GM18867 (cell line): ENCODE data around the gene VAC14.

ENCODE experiments used
- ATAC-seq: cut with Tn5 transposase; IDR thresholded peaks from one replicate; pipeline ENCODE4 v1.9.1; 2021; ENCODE audit warnings: mild to moderate bottlenecking, moderate library complexity; ENCODE audit not compliant: unreplicated experiment

Gene VAC14

DNA sequence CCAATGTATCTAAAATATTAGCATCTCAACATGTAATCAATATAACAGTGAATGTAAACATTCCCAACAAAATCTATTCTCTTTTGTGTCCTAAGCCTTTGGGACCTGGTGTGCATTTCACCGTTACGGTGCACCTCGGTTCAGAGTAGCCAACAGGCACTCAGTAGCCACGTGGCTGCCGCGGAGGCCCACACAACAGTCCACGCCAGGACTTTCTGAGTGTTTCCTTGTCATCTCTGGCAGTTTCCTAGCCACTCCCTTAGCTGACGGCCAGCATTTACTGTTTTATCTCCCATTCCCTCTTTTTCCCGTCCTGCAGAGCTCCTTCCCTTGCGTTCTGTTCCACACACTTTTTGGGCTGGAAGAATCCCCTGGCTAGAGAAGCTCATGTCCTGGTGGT, 36.3 kb downstream of the VAC14 start:
- ATAC-seq, result no peak

GRCh38 chr16:70760221-70760620, 40.7 kb downstream of the VAC14 start:
- ATAC-seq, result no peak

- ATAC-seq, result no peak
Measured at GRCh38 chr16:70759666-70760065, 41.3 kb downstream of the VAC14 start.

DNA sequence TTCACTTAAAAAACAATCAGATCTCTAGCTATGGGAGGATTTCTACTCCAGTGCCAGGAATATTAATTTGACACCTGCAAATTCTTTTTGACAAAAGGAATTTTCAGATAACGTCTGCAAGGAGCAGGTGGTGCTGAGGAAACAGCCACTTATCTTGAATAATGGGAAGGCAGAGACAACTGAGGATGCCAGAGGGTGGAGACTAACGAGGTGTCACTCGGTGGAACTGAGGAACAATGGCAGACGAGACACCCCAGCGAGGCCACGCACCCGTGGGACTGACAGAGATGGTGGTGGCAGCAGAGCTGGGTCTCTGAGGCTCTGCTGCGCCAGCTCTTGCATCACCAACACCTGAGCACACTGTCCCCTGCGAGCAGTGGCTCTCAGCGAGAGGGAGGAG, 42.2 kb downstream of the VAC14 start:
- no peak for ATAC-seq

GRCh38 chr16:70757183-70757582, 43.8 kb downstream of the VAC14 start:
- ATAC-seq, result no peak

DNA sequence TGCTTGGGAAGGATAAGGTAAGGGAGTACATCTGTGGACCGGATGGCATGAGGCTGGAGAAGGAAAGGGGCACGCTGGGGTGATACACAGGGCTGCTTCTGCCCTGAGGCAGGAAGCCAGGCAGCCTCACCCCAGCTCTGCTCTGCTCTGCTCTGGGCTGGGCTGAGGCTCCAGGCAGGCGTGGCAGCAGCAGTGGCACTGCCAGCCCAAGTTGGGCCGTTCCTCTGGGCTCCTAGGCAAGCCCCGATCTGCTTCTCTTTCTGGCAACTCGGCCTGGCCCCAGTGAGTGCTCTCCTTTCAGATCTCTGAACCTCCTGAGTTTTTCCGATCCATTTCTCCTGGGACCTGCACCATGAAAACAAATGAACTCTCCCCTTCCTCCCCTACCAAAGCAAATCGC, 44.9 kb downstream of the VAC14 start:
- ATAC-seq, result no peak

DNA sequence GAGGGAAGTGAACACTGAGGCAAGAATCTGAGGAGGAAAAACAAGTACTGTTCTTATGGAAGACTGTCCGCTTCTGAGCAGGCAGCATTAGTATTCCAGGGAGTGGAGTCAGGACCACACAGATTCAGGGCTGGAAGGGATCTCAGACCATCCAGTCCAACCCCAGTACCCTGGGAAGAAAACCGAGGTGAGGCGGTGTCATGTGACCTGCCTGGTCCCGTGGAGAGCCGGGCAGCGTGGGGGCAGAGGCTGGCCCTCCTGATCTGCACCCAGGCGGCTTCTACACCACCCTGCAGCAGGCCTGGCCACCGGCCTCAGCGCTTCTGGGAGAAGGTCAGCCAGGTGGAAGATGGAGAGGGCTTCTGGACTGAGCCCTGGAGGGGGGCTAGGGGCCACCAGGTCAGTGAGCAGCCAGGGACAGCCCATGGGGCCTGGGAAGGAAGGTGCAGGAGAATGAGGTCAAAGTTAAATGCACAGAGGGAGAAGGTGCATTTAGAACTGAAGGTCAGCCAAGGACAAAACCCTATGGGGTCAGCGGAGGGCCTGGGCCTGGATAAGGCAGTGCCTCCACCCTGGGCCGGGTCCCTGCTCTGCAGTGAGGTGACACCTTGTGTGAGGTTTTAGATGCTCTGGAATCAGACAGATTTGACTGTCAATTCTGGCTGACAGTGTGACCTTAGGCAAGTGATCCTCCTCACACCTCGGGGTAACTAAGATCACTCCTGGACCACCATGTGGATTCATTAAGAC, 45.9 kb downstream of the VAC14 start:
- no peak for ATAC-seq

GRCh38 chr16:70754371-70754770, 46.6 kb downstream of the VAC14 start:
- no peak for ATAC-seq

DNA sequence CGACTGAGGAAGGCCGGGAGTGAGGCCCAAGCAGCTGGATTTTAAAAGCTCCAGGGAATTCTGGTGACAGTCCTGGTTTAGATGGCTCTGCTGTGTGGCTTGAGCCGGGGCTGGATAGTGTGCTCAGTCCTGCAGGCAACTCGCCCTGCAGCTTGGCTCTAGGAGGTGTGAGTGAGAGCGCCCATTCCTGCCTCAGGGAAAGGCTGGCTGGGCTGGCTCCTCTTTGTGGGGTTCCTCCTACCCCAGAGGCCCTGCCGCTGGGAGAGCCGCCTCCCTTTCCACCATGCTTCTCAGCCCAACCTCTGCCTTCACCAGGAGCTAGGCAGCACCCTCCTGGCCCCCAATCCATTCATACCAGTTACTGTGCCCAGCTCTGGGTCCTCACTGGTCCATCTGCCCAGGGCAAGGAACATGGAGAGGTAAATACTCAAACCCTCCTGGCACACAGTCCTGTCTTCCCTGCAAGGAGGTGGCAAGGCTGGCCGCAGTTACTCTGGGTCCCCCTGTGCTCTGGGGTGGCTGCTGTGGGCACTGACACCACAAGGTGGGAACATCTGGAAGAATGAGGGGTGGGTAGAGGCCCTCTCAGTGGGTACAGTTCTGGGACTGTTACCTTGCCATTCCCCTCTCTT, 47.1 kb downstream of the VAC14 start:
- ATAC-seq, result no peak

DNA sequence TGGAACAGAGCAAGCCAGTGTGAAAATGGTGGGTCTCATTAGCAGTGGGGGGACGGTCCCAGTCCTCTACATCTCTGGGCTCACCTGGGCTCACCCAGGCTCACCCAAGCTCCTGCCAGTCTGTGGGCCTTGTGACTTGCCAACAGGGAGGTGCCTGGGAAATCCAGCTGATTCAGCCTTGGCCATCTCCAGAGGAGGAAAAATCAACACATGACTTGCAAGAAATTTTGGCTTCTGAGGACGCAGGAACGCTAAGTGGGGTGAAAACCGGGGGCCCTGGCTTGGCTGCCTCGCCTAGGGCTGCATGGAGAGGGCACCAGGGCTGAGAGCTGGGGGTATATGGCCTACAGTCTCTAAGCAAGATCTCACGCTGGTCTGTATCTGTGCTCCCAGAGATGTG, 47.7 kb downstream of the VAC14 start:
- ATAC-seq, result no peak

DNA sequence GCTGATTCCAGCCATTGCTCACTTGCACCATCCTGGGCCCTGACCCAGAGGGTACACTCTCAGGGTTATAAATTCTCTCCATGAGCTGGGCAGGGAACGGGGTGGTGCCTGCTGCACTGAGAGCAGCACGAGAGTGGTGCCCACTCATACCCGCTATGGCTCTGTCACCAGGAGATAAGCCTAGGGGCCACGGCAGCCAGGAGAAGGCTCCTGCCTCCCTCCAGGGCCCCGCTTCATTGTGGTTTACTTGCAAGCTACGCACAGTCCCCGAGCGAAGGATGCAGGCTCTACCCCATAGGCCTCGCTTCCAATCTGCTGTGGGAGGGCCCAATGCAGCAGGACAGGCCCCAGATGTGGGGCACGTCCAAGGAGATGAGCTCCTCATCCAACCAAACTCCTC, 48.5 kb downstream of the VAC14 start:
- no peak for ATAC-seq

DNA sequence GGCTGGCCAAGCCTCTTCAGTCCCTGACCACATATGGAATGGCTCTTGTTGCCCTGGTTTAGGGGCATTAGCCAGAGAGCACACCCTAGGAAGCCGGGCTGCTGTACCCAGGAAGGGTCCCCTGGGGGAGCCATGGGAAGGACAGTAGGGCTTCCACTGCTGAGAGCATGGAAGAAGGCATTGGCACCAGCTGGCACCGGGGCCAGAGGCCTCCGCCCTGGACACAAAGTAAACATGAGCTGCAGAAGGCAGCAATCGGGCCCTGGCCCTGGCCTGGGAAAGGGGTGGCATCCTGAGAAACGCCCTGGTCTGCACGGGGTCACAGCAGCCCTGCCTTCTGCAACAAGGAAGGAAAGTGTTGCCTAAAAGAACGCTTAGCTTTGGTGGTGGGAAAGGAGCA, 49.4 kb downstream of the VAC14 start:
- ATAC-seq, result no peak

DNA sequence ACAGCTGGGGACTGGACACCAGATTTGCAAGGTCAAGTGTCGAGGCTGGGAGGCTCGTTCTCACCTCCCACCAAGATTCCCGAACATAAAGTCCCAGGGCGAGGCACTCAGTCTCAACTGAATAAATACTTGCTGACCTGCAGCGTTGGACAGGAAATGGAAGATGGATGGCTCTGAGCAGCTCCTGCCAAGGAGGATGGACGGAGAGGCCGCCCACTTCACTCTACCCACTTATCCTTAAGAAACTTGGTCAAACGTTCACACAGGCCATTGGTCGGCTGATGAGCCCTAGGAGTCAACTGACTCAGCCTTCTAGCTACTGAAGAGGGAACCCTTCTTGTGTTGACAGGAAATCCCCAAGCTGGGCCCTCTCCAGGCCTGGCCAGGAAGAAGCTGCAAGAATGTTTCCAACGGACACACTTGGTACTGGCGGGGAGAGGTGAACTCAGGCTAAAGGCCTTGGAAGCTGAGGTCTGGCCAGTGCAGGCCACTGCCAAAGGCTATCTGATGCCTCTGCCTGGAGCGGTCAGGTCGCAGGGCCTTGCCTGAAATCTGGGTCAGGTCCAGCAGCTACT, 50.0 kb downstream of the VAC14 start:
- ATAC-seq, result no peak

DNA sequence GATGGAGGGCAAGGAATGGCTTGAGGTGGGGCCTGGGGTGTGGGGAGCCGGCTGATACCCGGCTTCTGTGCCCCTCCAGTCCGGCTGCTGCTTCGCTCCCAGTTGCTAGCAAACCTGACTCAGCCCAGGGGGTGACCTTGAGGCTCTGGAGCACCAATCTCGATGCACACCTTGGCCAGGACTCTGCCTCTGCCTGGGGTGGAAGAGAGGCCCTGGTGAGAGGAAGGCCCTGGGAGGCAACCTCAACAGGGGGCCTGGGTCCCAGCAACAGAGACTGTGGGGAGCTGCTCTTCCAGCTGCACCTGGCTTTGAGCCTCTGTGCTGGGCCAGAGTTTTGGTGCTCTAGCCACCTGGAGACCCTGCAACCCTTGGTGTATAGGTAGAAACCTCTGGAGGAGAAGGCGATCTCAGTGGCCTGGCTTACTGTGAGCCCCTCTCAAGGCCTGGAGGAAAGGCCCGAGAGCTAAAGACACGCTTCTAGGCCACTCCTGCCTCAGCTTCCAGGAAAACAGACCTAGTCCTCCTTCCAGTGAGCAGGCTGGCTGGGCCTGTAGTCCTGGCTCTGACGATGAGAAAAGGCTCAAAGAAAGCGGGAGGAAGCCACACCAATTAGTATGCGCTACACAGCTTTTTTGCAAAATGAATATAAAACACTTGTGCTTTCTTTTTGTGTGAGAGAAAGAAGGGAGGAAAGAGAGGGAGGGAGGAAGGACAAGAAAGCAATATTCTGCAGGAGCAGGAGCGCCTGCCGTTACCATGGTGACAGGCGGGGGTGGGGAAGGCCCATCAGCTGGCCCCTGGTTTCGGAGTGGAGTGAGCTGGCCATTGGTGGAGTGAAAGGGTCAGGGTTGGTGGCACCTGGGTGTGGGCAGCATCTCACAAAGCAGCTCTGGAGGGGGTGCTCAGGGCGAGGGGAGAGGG, 51.0 kb downstream of the VAC14 start:
- ATAC-seq, result no peak

- ATAC-seq, result no peak
Measured at GRCh38 chr16:70749006-70749678, 51.8 kb downstream of the VAC14 start.

GRCh38 chr16:70747703-70748631, 53.0 kb downstream of the VAC14 start:
- no peak for ATAC-seq

- ATAC-seq, result no peak
Measured at GRCh38 chr16:70746708-70747424, 54.1 kb downstream of the VAC14 start.

DNA sequence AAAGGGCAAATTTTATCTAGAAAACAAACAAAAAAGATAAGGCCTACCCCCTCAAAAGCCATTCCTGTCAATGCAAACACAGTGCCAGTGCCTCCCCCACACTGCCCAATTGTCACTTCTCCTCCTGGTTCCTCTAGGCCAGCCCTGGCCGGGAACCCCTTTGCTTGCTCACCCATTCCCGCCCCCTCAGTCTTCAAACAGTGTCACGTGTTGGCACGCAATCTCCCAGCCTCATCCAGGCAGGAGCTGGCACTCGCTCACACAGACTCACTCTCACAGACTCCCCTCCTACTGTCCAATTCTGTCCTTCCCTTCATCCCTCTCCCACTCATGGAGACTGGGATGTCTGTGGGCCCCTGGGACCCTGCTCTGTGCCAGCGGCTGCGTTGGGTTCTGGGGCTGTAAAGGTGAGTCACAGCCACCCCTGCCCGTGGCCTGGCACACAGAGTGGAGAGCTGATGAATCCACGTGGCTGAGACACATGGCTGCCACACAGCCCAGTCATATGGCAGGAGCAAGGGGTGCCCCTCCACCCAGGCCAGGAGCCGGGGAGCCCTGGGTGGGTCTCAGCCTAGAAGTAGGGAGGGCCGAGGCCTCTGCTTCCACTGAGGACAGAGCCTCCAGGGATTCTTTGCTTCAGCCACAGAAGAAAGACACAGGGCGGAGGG, 54.8 kb downstream of the VAC14 start:
- no peak for ATAC-seq
